ENCODE data around the gene KCNE3. TPM values are rescaled to one million over a fixed set of nuclear protein-coding genes. Genes with fewer than 3 reads are reported as not detected.

Gene KCNE3
- total RNA-seq, 1 experiment from 2014 or later: not detected

DNA sequence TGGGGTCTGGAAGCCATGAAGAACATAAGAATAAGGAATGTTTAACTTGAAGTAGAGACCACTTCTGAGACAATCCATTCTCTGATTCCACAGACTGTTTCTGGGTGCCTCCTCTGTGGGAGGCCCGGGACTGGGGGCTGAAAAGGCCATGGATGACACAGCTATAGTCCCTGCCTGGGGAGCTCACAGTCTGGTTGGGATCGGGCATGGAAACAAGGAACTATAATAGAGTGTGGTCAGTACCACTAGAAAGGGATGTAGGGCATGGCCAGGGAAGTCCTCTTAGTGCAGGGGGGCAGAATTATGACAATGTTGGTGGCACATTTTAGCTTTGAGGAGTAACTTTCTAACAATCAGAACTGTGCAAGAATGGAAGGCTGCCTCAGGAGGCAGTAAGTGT lies 9.2 kb upstream of the KCNE3 start:
- no peak for DNase-seq (ENCODE audit: low read depth, low spot score)
- in situ Hi-C loops (cut with HindIII; ENCODE audit: low pct_unique_long_range_greater_than_20kb, low sequenced_read_pairs): loop anchor here (10.0 kb wide), 1 partner anchor 248 kb away; no protein-coding TSS in a partner anchor

DNA sequence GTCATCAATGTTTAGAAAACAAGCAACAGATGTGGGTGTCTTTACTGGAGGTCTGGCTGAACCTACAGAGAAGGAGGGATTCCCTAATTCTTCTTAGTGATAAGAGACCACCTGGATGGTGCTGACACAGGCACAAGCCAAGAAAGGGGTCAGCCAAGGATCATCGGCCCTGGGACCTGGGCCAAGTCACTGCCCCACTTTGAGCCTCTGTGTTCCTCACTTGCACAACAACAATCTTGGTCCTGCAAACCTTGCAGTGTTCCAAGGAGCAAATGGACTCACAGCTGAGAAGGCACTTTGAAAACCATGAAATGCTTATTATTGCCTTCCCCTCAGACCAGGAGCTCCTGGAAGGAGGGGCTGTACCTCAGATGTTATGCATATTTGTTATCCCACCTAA lies 7.0 kb upstream of the KCNE3 start:
- in situ Hi-C loops (cut with HindIII; ENCODE audit: low pct_unique_long_range_greater_than_20kb, low sequenced_read_pairs): loop anchor here (10.0 kb wide), 1 partner anchor 250 kb away; no protein-coding TSS in a partner anchor

DNA sequence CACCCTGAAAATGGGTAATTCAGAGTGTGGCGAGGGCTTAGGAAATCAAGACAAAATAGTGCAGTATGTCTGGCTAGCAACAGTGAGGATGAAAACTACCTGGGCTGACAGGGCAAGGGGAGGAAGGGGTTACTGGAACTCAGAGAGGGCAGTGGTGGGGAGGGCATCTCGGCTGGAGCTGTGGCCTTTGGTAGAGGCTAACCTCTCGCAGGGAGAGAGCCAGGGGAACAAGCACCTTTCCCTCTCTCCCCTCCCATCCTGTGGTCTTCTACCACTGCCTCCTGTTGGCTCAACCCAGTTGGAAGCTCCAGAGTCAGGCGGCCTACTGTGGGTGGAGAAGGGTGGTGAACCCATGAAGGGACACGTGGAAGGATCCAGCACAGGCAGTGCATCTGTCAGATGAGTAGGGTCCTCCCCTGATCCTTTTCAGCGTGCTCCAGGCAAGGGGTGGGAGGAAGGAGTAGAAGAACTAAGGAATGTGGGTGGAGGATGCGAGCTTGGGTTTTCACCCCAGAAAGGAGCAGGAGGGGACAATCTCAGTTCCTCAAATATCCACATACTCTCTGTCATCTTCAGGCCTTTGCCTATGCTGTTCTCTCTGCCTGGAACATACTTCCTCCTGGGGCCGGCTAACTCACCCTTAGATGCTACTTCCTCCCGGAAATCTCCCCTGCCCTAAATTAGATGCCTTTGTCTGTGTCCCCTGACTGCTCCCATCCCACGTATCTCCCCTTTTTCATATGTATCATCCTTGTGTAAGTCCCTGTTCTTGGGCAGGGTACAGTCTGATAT lies 6.2 kb upstream of the KCNE3 start:
- no peak for DNase-seq (ENCODE audit: low read depth, low spot score)
- in situ Hi-C loops (cut with HindIII; ENCODE audit: low pct_unique_long_range_greater_than_20kb, low sequenced_read_pairs): loop anchor here (10.0 kb wide), 1 partner anchor 251 kb away; no protein-coding TSS in a partner anchor

More for the DNA sequence above, 7.0 kb upstream of the KCNE3 start:
- DNase-seq (ENCODE audit: low read depth, low spot score): no peak

DNA sequence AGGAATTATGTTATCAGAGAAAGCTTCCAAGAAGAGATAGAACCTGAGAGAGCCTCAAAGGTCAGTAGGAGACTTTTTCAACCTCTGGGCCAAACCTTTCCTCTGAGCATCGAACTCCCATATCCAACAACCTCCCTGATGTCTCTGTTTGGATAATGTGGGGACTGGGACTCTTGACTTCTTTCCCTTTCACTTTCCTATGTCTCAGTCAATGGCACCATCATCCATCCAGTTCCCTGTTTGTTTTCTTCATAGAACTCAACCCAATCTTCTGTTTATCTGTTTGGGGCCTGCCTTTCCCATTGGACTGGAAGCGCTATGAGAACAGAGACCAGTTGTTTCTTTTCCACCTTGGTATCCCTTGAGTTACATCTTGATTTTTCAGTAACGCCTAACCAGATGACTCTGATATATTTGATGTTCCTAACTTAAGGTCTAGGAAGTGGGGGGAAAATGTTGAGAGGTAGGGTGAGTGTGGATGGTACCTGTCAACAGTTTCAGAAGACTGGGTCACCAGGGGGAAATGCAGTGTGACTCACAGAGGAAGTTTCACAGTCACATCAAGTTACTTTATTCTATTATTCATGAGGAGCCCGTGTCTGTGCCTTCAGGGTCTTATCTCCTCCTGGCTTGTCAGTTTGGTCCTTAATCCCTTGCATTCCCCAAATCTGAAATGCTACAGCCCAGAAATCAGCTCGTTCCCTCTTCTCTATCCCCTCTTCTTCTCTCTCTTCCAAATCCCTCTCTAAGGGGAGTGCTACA lies 4.5 kb upstream of the KCNE3 start:
- DNase-seq (ENCODE audit: low read depth, low spot score): no peak
- in situ Hi-C loops (cut with HindIII; ENCODE audit: low pct_unique_long_range_greater_than_20kb, low sequenced_read_pairs): loop anchor here (10.0 kb wide), 1 partner anchor 253 kb away; no protein-coding TSS in a partner anchor

DNA sequence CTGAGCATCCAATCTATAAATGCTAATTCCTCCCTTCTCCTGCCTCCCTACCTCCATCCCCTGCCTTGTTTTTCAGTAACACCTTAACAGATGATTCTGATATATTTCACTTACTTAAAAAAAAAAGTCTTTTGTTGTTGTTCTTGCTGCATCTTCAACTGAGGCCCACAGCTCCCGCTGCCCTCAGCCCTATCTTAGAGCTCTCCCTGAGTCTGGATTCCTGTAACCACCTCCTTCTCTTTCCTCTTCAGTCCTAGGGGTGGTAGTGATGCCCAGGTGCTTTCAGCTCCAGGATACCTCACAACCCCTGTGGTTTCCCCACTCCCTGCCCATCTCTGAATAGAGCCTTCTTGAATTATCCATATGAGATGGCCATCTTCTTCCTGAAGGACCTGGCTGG lies 3.7 kb upstream of the KCNE3 start:
- in situ Hi-C loops (cut with HindIII; ENCODE audit: low pct_unique_long_range_greater_than_20kb, low sequenced_read_pairs): loop anchor here (10.0 kb wide), 1 partner anchor 254 kb away; no protein-coding TSS in a partner anchor
- DNase-seq (ENCODE audit: low read depth, low spot score): no peak

DNA sequence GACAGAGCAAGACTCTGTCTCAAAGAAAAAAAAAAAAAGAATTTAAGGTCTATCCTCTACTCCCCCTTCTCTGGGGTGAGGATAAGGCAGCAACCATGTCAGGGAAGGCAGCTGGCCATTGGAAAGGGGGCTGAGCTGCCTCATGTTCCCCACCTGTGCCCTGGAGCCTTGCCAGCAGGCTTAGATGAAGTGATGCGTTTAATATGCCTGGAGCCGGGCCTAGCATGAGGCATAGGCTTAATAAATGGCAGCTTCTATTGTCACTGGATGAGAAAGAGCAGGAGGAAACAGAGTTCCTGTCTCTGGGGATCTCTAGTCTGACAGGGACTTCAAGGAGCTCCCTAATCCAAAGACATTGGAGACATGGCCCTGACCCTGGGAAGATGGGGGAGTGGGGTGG lies 3.2 kb upstream of the KCNE3 start:
- no peak for DNase-seq (ENCODE audit: low read depth, low spot score)
- in situ Hi-C loops (cut with HindIII; ENCODE audit: low pct_unique_long_range_greater_than_20kb, low sequenced_read_pairs): loop anchor here (10.0 kb wide), 1 partner anchor 254 kb away; no protein-coding TSS in a partner anchor

DNA sequence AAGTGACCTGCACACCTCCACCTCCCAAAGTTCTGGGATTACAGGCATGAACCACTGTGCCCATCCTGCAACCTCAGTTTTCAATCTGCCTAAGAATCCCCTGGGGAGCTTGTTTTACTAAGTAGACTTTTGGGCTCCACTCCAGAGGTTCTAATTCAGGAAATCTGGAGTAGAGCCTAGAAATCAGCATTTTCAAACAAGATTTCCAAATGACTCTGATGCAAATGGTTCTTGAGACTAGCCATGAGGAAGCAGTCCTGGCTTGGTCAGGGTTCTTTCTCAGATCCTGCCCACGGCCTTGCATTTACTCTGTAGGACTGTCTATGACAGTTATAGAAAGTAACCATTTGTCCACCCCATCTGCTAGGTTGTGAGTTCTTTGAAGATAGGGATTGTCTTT lies 1.6 kb upstream of the KCNE3 start:
- in situ Hi-C loops (cut with HindIII; ENCODE audit: low pct_unique_long_range_greater_than_20kb, low sequenced_read_pairs): no loop called here
- DNase-seq (ENCODE audit: low read depth, low spot score): no peak

DNA sequence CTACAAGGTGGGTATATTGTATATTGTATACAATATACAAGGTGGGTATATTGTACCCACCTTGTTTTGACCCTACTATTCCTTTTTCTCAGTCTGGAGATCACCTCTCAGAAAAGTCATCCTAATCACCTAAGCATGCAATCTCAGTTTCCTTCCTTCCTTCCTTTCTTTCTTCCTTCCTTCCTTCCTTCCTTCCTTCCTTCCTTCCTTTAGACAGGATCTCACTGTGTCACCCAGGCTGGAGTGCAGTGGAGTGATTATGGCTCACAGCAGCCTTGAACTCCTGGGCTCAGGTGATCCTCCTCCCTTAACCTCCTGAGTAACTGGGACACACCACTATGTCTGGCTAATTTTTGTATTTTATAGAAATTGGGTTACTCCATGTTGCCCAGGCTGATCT lies 1.2 kb upstream of the KCNE3 start:
- no peak for DNase-seq (ENCODE audit: low read depth, low spot score)
- in situ Hi-C loops (cut with HindIII; ENCODE audit: low pct_unique_long_range_greater_than_20kb, low sequenced_read_pairs): no loop called here

DNA sequence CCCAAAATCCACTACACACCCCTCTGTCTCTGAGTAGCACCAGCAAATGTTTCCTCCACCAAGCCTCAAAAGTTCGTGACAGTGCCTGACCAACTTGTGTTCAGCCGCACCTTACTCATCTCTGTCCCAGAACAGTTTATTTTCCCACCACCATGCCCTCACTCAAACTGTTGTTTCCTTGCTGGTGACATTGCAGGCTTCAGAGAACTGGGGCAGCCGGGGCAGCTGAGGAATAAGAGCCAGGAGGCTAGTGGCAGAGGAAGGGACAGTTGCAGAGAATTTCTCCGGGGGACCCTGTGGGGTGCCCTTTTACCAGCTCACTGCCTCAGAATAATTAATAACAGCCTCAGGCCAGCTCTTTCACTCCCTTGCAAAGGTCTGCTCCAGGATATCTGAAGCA lies 709 bp upstream of the KCNE3 start:
- no peak for DNase-seq (ENCODE audit: low read depth, low spot score)

GRCh38 chr11:74465291-74465708 lies 2.0 kb downstream of the KCNE3 start:
- in situ Hi-C loops (cut with HindIII; ENCODE audit: low pct_unique_long_range_greater_than_20kb, low sequenced_read_pairs): no loop called here

More for the DNA sequence above, 709 bp upstream of the KCNE3 start:
- in situ Hi-C loops (cut with HindIII; ENCODE audit: low pct_unique_long_range_greater_than_20kb, low sequenced_read_pairs): no loop called here

GRCh38 chr11:74464746-74465145 lies 2.6 kb downstream of the KCNE3 start:
- in situ Hi-C loops (cut with HindIII; ENCODE audit: low pct_unique_long_range_greater_than_20kb, low sequenced_read_pairs): no loop called here

More at GRCh38 chr11:74465291-74465708, 2.0 kb downstream of the KCNE3 start:
- no peak for DNase-seq (ENCODE audit: low read depth, low spot score)

DNA sequence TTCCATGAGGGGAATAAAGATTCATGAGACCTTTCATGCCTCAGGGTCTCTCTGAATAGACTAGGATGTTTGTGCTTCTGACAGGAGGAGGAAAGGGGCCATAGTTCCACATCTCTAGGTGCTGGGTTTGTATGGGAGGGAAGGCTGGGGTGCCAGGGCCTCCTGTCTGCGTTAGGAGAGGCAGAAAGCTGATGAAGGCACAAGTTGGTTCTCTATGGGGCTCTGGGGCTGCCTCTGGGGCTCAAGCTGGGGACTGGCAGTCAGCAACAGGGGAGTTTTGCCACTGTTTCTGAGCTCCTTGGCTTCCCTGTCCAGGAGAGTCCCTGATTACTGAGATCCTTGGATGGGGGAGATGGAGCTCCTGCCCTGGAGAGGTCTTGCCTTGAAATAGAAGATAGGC lies 4.1 kb downstream of the KCNE3 start:
- in situ Hi-C loops (cut with HindIII; ENCODE audit: low pct_unique_long_range_greater_than_20kb, low sequenced_read_pairs): no loop called here
- no peak for DNase-seq (ENCODE audit: low read depth, low spot score)

More at GRCh38 chr11:74464746-74465145, 2.6 kb downstream of the KCNE3 start:
- no peak for DNase-seq (ENCODE audit: low read depth, low spot score)

- in situ Hi-C loops (cut with HindIII; ENCODE audit: low pct_unique_long_range_greater_than_20kb, low sequenced_read_pairs): no loop called here
- no peak for DNase-seq (ENCODE audit: low read depth, low spot score)
These were observed 4.7 kb downstream of the KCNE3 start for GRCh38 chr11:74462631-74463030.

- DNase-seq (ENCODE audit: low read depth, low spot score): no peak
- in situ Hi-C loops (cut with HindIII; ENCODE audit: low pct_unique_long_range_greater_than_20kb, low sequenced_read_pairs): no loop called here
These were observed 5.3 kb downstream of the KCNE3 start for GRCh38 chr11:74462009-74462408.

GRCh38 chr11:74460481-74461154 lies 6.7 kb downstream of the KCNE3 start:
- DNase-seq (ENCODE audit: low read depth, low spot score): no peak
- in situ Hi-C loops (cut with HindIII; ENCODE audit: low pct_unique_long_range_greater_than_20kb, low sequenced_read_pairs): no loop called here

GRCh38 chr11:74460065-74460464 lies 7.3 kb downstream of the KCNE3 start:
- in situ Hi-C loops (cut with HindIII; ENCODE audit: low pct_unique_long_range_greater_than_20kb, low sequenced_read_pairs): no loop called here
- no peak for DNase-seq (ENCODE audit: low read depth, low spot score)

DNA sequence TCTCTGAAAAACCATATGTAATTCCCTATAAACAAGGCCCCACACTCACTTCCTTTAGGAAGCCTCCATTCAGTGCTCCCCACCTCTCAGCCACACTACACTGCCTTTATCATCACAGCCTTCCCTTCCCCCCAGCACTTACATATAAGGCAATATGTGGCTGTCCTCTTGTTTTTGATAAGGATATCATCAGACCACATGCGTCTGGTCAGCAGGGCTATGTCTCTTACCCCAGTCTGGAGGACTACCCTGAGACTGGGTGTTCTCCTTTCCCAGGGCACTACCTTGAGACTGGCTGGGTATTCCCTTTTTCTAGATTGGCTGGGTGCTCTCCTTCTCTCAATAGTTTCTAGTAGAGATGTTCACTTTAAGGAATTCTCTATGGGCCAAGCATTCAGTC lies 7.8 kb downstream of the KCNE3 start:
- DNase-seq (ENCODE audit: low read depth, low spot score): no peak
- in situ Hi-C loops (cut with HindIII; ENCODE audit: low pct_unique_long_range_greater_than_20kb, low sequenced_read_pairs): no loop called here

DNA sequence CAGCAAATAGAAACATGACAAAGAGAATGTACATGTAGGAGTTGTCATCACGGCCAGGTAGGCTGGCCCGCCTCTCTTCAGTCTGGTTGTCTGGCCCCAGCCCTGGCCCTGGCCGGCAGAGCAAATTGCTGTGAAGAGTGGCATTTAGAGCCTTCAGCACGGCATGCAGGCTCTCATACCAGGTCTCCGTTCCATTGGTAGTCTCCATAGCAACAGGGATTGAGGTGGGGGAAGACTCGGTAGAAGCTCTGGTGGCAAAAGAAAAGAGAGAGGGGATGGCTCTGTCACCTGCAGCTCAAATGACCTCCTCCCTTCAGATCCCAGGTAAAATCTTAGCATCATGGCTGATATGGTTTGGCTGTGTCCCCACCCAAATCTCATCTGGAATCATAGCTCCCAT lies 10.0 kb downstream of the KCNE3 start:
- DNase-seq (ENCODE audit: low read depth, low spot score): no peak
- in situ Hi-C loops (cut with HindIII; ENCODE audit: low pct_unique_long_range_greater_than_20kb, low sequenced_read_pairs): no loop called here
